Lower lobe of right lung (tissue), 2 donors: ENCODE data around the gene CCR5AS.

Source experiments
- ATAC-seq, 2 donors: fragments of 200-7000 bp; cut with Tn5 transposase; one replicate each; pipeline ENCODE4 v1.9.1; 2020 to 2022; ENCODE audit warnings: mild to moderate bottlenecking in 2 of 2, moderate library complexity in 2 of 2
- DNase-seq: peaks from one replicate; pipeline ENCODE4 v3.0.0-alpha.2; 2020
- H3K27ac ChIP-seq: fragments of 200-600 bp; one replicate; pipeline ENCODE4 v1.8.0; 2022
- H3K27me3 ChIP-seq: fragments of 200-600 bp; one replicate; pipeline ENCODE4 v1.8.0; 2022; ENCODE audit warnings: low read depth
- H3K36me3 ChIP-seq: fragments of 200-600 bp; one replicate; pipeline ENCODE4 v1.8.0; 2022; ENCODE audit warnings: mild to moderate bottlenecking
- H3K4me1 ChIP-seq: fragments of 200-600 bp; one replicate; pipeline ENCODE4 v1.8.0; 2022
- H3K4me3 ChIP-seq: fragments of 200-600 bp; one replicate; pipeline ENCODE4 v1.8.0; 2022; ENCODE audit warnings: mild to moderate bottlenecking
- H3K9me3 ChIP-seq: fragments of 200-600 bp; one replicate; pipeline ENCODE4 v1.8.0; 2022
- CTCF ChIP-seq: fragments of 200-600 bp; IDR thresholded peaks from one replicate; pipeline ENCODE4 v1.8.0; 2022; ENCODE audit warnings: antibody characterized with exemption, mild to moderate bottlenecking
- intact Hi-C: fragments of 100-400 bp; cut with DNase I; formaldehyde crosslinking; loops from one replicate; pipeline ENCODE4 v1.11.0; 2022
- donor health status: DM: no; HTN: yes; CAD: no; lungs with severe emphysema.

CCR5AS gene

GRCh38 chr3:46354478-46354877, 52.4 kb downstream of the CCR5AS start:
- intact Hi-C loops: no loop called here
- peak overlapping the region; percentile 38 for H3K4me3 ChIP-seq
- H3K9me3 ChIP-seq: no peaks in the 10 kb centered on the region
- no peak for TF ChIP-seq CTCF
- H3K27ac ChIP-seq: peak overlapping the region; percentile 53
- peaks cover 5% of the 10 kb centered on the region for H3K4me1 ChIP-seq
- no peaks in the 10 kb centered on the region for H3K27me3 ChIP-seq
- ATAC-seq (no peak), DNase-seq (no peak)
- no peaks in the 10 kb centered on the region for H3K36me3 ChIP-seq

- peak within 1 kb of the TSS; percentile 53 for H3K27ac ChIP-seq
- no peaks in the 10 kb centered on the region for H3K27me3 ChIP-seq
- ATAC-seq: peak in 1 of 2 donors; percentile 34
- no peak for DNase-seq
- no peaks in the 10 kb centered on the region for H3K4me1 ChIP-seq
- no peaks in the 10 kb centered on the region for H3K36me3 ChIP-seq
- no peaks in the 10 kb centered on the region for H3K9me3 ChIP-seq
- intact Hi-C loops: no loop called here
- no peak for TF ChIP-seq CTCF
- H3K4me3 ChIP-seq: peak within 1 kb of the TSS; percentile 38
Measured at GRCh38 chr3:46353647-46354410, 53.0 kb downstream of the CCR5AS start, which contains the start of gene CCR2. Gene CCR2 (plus strand): TSS chr3:46354111. CDS start chr3:46357528, 3,417 bp downstream.

- intact Hi-C loops: no loop called here
- H3K27ac ChIP-seq: no peak overlapping the region
- no peak for TF ChIP-seq CTCF
- DNase-seq (no peak), ATAC-seq (no peak)
- no peaks in the 10 kb centered on the region for H3K27me3 ChIP-seq
- H3K36me3 ChIP-seq: no peaks in the 10 kb centered on the region
- H3K4me3 ChIP-seq: no peak overlapping the region
- H3K9me3 ChIP-seq: no peaks in the 10 kb centered on the region
- H3K4me1 ChIP-seq: no peaks in the 10 kb centered on the region
Measured at GRCh38 chr3:46353090-46353489, 53.8 kb downstream of the CCR5AS start.

GRCh38 chr3:46351646-46352045, 55.2 kb downstream of the CCR5AS start:
- H3K27ac ChIP-seq: no peak overlapping the region
- TF ChIP-seq CTCF: no peak
- H3K27me3 ChIP-seq: no peaks in the 10 kb centered on the region
- no peaks in the 10 kb centered on the region for H3K36me3 ChIP-seq
- no peaks in the 10 kb centered on the region for H3K9me3 ChIP-seq
- H3K4me3 ChIP-seq: no peak overlapping the region
- ATAC-seq (no peak), DNase-seq (no peak)
- no peaks in the 10 kb centered on the region for H3K4me1 ChIP-seq
- intact Hi-C loops: no loop called here

GRCh38 chr3:46350262-46350565, 56.7 kb downstream of the CCR5AS start:
- Histone ChIP-seq H3K27ac (no peak overlapping the region), H3K4me1 (no peaks in the 10 kb centered on the region), H3K9me3 (no peaks in the 10 kb centered on the region), H3K4me3 (no peak overlapping the region), H3K27me3 (no peaks in the 10 kb centered on the region), H3K36me3 (no peaks in the 10 kb centered on the region)
- ATAC-seq (no peak), DNase-seq (no peak)
- TF ChIP-seq CTCF: no peak
- intact Hi-C loops: no loop called here
